HG03025 (cell line): ENCODE data around the gene KRTAP9-3.
"Not testable (repeated sequence)": the region's sequence is repeated elsewhere in the genome, so short reads cannot be mapped to it uniquely, and the experiment has no call there.

ENCODE experiments used
- ATAC-seq: cut with Tn5 transposase; IDR thresholded peaks from one replicate; pipeline ENCODE4 v1.9.1; 2021; ENCODE audit warnings: mild to moderate bottlenecking, moderate library complexity; ENCODE audit not compliant: unreplicated experiment, low FRiP score

KRTAP9-3 gene

GRCh38 chr17:41249637-41250240 is 17.5 kb downstream of the KRTAP9-3 start, which contains the start of gene KRTAP9-4:
KRTAP9-4 (plus strand) TSS chr17:41249687; CDS start chr17:41249721, 34 bp downstream.
- ATAC-seq = not testable (repeated sequence)

GRCh38 chr17:41251261-41251660 is 19.0 kb downstream of the KRTAP9-3 start:
- ATAC-seq = no peak

GRCh38 chr17:41254861-41255260 is 22.6 kb downstream of the KRTAP9-3 start:
- ATAC-seq = no peak

GRCh38 chr17:41255381-41256290 is 23.4 kb downstream of the KRTAP9-3 start, which contains the start of gene KRTAP9-9:
KRTAP9-9 (plus strand) TSS chr17:41255384.
- not testable (repeated sequence) for ATAC-seq

- ATAC-seq = no peak
Observed at GRCh38 chr17:41256291-41256685, 24.0 kb downstream of the KRTAP9-3 start.

GRCh38 chr17:41258406-41258805 is 26.2 kb downstream of the KRTAP9-3 start:
- no peak for ATAC-seq

GRCh38 chr17:41263212-41263611 is 31.0 kb downstream of the KRTAP9-3 start:
- ATAC-seq = no peak

- no peak for ATAC-seq
Observed at GRCh38 chr17:41264599-41264998, 32.4 kb downstream of the KRTAP9-3 start.

GRCh38 chr17:41265078-41265477 is 32.8 kb downstream of the KRTAP9-3 start, which contains the start of gene KRTAP9-6:
KRTAP9-6 (plus strand) TSS chr17:41265378; CDS start chr17:41265378, 0 bp downstream.
- no peak for ATAC-seq

- no peak for ATAC-seq
Observed at GRCh38 chr17:41267711-41268110, 35.5 kb downstream of the KRTAP9-3 start.

- not testable (repeated sequence) for ATAC-seq
Observed at GRCh38 chr17:41271323-41271722, 39.1 kb downstream of the KRTAP9-3 start.

GRCh38 chr17:41271858-41272257 is 39.6 kb downstream of the KRTAP9-3 start:
- ATAC-seq = no peak

GRCh38 chr17:41275648-41276190 is 43.5 kb downstream of the KRTAP9-3 start, which contains the start of gene KRTAP9-7:
KRTAP9-7 (plus strand) TSS chr17:41275698; CDS start chr17:41275698, 0 bp downstream.
- not testable (repeated sequence) for ATAC-seq

- ATAC-seq = no peak
Observed at GRCh38 chr17:41278176-41278955, 46.1 kb downstream of the KRTAP9-3 start.
